HCT116 (cell line): ENCODE results near the gene DLG2.

Experiments used
- POLR2A ChIP-seq: IDR thresholded peaks from 2 replicates; pipeline ENCODE4 v1.7.0; 2011; ENCODE audit warnings: borderline replicate concordance; ENCODE audit not compliant: insufficient read depth, insufficient read length; ENCODE audit errors: extremely low read depth
- POLR2AphosphoS5 ChIP-seq: IDR thresholded peaks from 2 replicates; pipeline ENCODE4 v1.6.1; 2011; ENCODE audit warnings: mild to moderate bottlenecking, low read depth, low read length, moderate library complexity
- RAD21 ChIP-seq: IDR thresholded peaks from 2 replicates; pipeline ENCODE4 v1.6.1; 2012; ENCODE audit warnings: low read depth, mild to moderate bottlenecking
- REST ChIP-seq: IDR thresholded peaks from 2 replicates; pipeline ENCODE4 v1.6.1; 2012; ENCODE audit warnings: low read depth
- SRF ChIP-seq: IDR thresholded peaks from 2 replicates; pipeline ENCODE4 v1.6.1; 2012; ENCODE audit warnings: low read depth
- TCF7L2 ChIP-seq: IDR thresholded peaks from 2 replicates; pipeline ENCODE4 v1.7.0; 2011; ENCODE audit warnings: borderline replicate concordance, inconsistent platforms; ENCODE audit not compliant: insufficient read depth, insufficient read length; ENCODE audit errors: extremely low read depth
- YY1 ChIP-seq: IDR thresholded peaks from 2 replicates; pipeline ENCODE4 v1.6.1; 2011; ENCODE audit warnings: low read length, low read depth, moderate library complexity, mild to moderate bottlenecking; ENCODE audit not compliant: insufficient replicate concordance; ENCODE audit errors: extremely low read depth
- ZFX ChIP-seq: fragments of 450-650 bp; IDR thresholded peaks from 2 replicates; pipeline ENCODE4 v1.6.1; 2017
- ZNF274 ChIP-seq: fragments of 200-500 bp; sonication (Bioruptor generic); IDR thresholded peaks from 2 replicates; pipeline ENCODE4 v1.6.1; 2014; ENCODE audit warnings: mild to moderate bottlenecking, low read depth, low read length, inconsistent platforms
- TF ChIP-seq, protein P1 (sequence below), 3 experiments: fragments of 200-600 bp in 1 of 3; sonication (generic) in 1 of 3; IDR thresholded peaks in 2 of 3; conservative IDR thresholded peaks in 1 of 3; 2 replicates each; pipeline ENCODE4 v1.5.1; 2012 to 2017; ENCODE audit warnings: low read depth in 2 of 3, low read length in 2 of 3, antibody characterized with exemption in 1 of 3, borderline replicate concordance in 1 of 3, control low read depth in 1 of 3, mild to moderate bottlenecking in 1 of 3, mixed read lengths in 1 of 3, mixed run types in 1 of 3, moderate library complexity in 1 of 3; ENCODE audit not compliant: insufficient read depth in 1 of 3

DNA sequence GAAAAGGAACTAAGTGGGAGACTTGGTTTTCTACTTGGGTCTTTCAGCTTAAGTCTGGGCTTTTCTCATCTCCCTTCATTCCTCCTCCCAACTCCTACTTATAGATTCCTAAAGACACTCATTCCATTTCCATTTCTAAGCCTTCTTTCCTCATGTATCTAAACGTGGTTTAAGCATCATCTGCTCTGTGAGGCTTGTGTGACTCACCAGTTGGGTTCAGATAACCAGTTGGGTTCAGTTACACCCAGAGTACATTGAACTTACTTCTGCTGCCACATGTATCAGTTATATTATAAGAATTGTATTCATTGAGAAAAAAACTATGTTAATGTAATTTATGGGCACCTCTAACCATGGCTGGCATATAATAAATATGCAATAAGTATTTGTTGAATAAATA lies 1509.8 kb downstream of the DLG2 start:
- TF ChIP-seq, protein P1, sequence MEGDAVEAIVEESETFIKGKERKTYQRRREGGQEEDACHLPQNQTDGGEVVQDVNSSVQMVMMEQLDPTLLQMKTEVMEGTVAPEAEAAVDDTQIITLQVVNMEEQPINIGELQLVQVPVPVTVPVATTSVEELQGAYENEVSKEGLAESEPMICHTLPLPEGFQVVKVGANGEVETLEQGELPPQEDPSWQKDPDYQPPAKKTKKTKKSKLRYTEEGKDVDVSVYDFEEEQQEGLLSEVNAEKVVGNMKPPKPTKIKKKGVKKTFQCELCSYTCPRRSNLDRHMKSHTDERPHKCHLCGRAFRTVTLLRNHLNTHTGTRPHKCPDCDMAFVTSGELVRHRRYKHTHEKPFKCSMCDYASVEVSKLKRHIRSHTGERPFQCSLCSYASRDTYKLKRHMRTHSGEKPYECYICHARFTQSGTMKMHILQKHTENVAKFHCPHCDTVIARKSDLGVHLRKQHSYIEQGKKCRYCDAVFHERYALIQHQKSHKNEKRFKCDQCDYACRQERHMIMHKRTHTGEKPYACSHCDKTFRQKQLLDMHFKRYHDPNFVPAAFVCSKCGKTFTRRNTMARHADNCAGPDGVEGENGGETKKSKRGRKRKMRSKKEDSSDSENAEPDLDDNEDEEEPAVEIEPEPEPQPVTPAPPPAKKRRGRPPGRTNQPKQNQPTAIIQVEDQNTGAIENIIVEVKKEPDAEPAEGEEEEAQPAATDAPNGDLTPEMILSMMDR (IDR thresholded peaks at IDR 0.05 in 2 of 3, conservative IDR thresholded peaks at IDR 0.05 in 1 of 3; ENCODE audit: borderline replicate concordance in 1 of 3, insufficient read depth in 1 of 3, low read depth in 2 of 3, low read length in 2 of 3), result no peak
- TF ChIP-seq ZFX (no peak), POLR2A (no peak), TCF7L2 (no peak), ZNF274 (no peak), REST (no peak), SRF (no peak), RAD21 (no peak), YY1 (no peak), POLR2AphosphoS5 (no peak)
